Transverse colon (tissue), 4 donors: ENCODE data around the gene WDR45.

ENCODE experiments used
- CTCF ChIP-seq, 5 experiments: fragments of 200-600 bp in 3 of 5; fragments of 450-650 bp in 2 of 5; sonication (generic) in 3 of 5; IDR thresholded peaks; 1 replicate in 2 of 5; 2 replicates in 3 of 5; pipeline ENCODE4 v1.5.1; 2016 to 2017; ENCODE audit warnings: antibody characterized with exemption in 5 of 5, inconsistent platforms in 3 of 5, mild to moderate bottlenecking in 2 of 5, moderate library complexity in 1 of 5
- EP300 ChIP-seq: sonication (generic); formaldehyde crosslinking; IDR thresholded peaks from one replicate; pipeline ENCODE4 v1.6.1; 2017; ENCODE audit warnings: antibody characterized with exemption, low read depth
- POLR2A ChIP-seq: fragments of 450-650 bp; IDR thresholded peaks from one replicate; pipeline ENCODE4 v1.6.1; 2016; ENCODE audit warnings: antibody characterized with exemption, mild to moderate bottlenecking, moderate library complexity
- POLR2AphosphoS5 ChIP-seq, 3 donors: sonication (generic); formaldehyde crosslinking; IDR thresholded peaks; one replicate each; pipeline ENCODE4 v1.6.1; 2016; ENCODE audit warnings: antibody characterized with exemption in 3 of 3

DNA sequence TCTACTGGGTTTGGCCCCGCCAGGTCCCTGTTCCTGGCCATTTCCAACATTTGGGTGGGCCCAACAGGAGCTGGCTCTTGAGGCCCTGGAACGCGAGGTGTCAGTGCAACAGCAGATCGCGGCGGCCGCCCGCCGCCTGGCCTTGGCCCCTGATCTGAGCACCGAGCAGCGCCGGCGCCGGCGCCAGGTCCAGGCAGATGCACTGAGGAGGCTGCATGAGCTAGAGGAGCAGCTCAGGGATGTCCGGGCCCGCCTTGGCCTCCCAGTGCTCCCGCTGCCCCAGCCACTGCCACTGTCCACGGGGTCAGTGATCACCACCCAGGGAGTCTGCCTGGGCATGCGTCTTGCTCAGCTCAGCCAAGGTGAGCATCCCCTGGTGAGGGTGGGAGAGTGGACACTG, 15.4 kb downstream of the WDR45 start:
- TF ChIP-seq POLR2A (no peak), CTCF (IDR thresholded peaks at IDR 0.05) (no peak), EP300 (no peak), POLR2AphosphoS5 (IDR thresholded peaks at IDR 0.05) (no peak)
